GM18498 (cell line): Measurements from ENCODE around the gene SOBP.
"Not testable (repeated sequence)": the region's sequence is repeated elsewhere in the genome, so short reads cannot be mapped to it uniquely, and the experiment has no call there.

Source experiments
- ATAC-seq: cut with Tn5 transposase; IDR thresholded peaks from one replicate; pipeline ENCODE4 v1.9.1; 2021; ENCODE audit warnings: mild to moderate bottlenecking, moderate library complexity; ENCODE audit not compliant: unreplicated experiment

SOBP gene

DNA sequence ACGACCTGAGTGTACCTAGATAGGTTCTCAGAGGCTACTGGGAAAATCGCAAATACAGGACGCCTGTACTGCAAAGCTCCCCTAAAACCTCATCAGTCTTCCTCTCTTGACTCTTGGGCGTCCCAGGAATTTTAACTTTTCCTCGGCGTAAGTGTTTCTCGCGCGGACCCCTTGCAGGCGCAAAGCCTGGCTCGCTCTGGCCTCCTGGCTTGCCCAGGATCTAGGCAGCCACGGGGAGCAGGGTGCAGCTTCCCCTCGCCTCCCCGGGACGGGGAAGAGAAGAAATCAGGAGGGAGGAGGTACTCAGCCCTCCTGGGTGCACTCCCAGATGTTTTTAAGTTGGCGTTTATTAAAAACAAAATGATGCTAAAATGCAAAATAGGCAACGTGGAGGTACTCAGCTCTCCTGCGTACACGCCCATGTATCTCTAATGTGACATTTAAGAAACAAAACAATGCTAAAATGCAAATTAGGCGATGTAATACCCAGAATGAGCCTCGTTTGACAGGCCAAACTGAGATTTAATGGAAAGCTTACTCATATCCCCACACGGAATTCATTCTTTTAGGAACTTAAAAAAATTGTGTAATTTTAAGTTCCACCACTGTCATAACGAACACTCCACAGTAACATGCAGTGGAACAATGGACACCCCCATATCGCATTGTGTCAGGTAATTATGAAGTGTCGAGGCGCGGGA, 1.6 kb upstream of the SOBP start:
- no peak for ATAC-seq

DNA sequence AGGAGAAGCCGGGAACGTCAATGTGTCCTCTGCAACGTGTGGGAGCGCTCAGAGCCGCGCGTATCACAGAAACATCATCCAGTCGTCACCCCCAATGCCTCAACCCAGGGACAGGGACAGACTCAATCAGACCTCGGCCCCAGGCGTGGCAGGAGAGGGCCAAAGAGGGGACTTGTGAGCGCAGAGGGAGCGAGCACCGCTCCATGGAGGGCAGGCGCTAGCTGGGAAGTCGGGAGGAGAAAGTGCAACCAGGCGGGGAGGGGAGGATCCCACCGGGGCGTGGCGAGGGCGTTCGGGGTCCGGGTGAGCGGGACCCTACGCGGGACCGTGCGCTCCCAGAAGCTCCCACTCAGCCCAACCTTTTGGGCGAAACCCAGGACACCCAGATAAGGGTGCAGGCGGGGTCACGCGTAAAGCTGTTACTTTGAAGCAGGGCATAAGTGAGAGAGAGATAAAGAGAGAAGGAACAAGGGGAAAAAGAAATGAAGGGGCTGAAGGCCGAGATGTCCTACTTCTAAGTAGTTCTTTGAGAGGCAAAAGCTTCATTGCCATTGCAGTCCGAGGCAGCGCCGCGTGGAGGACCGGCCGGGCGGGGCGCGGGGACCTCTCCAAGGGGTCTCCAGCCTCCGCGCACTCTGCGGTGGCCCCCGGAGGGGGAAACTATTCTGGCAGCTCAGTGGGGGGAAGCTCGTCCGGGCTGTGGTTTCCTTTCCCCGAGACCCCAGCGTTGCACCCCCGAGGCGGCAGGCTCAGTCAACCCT, 862 bp upstream of the SOBP start:
- ATAC-seq = peak; percentile 13

GRCh38 chr6:107490566-107491137, 735 bp downstream of the SOBP start:
- no peak for ATAC-seq

- no peak for ATAC-seq
Measured at GRCh38 chr6:107491138-107491609, 1.3 kb downstream of the SOBP start.

GRCh38 chr6:107491760-107492660, 2.1 kb downstream of the SOBP start:
- no peak for ATAC-seq

GRCh38 chr6:107493158-107494057, 3.5 kb downstream of the SOBP start:
- no peak for ATAC-seq

DNA sequence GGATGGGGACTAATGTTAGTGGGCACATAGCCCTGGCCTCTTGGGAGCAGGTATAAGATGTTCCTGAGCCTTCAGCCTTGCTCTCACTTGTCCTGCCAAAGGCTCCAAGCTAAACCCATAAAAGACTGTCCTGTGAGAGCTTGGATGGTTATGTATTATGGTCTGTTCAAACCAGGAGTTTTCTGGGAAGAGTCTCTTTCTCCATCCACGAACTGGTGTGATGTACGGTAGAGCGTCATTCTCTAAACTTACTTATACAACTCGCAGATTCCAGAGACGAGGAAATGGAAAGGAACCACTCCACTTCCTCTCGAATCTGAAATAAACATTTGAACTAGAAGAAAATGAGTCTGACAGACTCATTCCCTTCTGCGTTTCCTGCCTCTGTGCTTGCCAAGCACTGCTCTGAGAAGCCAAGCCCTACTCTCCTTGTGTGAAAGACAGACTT, 5.3 kb downstream of the SOBP start:
- ATAC-seq = no peak

- ATAC-seq = no peak
Measured at GRCh38 chr6:107495971-107496370, 6.1 kb downstream of the SOBP start.

DNA sequence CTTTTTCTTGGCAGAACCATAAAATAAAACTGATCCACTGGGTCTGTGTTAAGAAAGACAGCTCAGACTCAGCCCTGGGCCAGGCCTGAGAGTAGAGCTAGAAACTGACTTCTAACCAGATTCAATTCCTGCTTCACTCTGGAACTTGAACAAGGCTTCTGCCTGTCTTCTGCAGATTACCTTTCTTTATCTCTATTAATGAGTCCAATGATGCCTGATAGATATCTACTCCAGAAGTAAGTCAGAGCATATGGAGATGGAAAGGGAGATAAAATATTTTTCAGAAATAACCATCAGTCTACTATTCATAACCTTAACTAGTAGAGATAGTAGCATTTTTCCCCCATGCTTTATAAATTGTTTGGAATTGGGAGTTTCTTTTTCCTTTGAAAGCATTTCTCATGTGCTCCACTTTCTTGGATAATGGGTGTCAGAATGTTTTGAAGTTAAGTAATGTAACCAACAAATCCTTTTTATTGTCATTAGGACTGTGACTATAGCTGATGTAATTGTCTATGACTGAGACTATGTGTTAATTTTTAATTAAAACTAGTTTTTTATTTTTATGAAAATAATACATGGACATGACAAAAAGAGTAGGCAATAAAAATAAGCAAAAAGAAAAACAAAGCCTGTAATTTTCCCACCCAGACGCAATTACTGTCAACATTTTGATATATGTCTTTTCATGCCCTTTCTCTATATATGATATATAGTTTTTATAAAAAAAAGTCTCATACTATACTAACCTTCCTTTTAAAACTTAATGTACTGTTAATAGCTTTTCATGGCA, 7.2 kb downstream of the SOBP start:
- ATAC-seq = no peak

- ATAC-seq = no peak
Measured at GRCh38 chr6:107504270-107505026, 14.5 kb downstream of the SOBP start.

- ATAC-seq = no peak
Measured at GRCh38 chr6:107506145-107506544, 16.2 kb downstream of the SOBP start.

DNA sequence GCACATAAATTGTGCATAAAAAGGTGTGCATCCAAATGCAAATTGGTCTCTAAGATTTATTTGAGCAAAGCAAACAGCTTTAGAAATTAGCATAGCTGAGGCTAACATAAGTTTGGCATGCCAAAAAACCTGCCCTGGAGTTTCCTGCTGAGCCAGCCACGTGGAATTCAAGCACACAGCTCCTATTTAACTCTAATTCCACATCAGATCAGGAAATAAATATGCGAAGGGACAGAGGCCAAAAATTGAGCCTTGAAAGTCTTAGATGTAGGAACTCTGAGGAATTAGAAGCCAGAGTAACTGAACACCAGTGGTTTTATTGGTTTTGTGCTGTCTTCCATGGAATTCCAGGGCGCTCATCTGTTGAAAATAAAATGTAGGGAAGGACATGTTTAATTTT, 19.6 kb downstream of the SOBP start:
- no peak for ATAC-seq

- no peak for ATAC-seq
Measured at GRCh38 chr6:107510108-107510507, 20.2 kb downstream of the SOBP start.

DNA sequence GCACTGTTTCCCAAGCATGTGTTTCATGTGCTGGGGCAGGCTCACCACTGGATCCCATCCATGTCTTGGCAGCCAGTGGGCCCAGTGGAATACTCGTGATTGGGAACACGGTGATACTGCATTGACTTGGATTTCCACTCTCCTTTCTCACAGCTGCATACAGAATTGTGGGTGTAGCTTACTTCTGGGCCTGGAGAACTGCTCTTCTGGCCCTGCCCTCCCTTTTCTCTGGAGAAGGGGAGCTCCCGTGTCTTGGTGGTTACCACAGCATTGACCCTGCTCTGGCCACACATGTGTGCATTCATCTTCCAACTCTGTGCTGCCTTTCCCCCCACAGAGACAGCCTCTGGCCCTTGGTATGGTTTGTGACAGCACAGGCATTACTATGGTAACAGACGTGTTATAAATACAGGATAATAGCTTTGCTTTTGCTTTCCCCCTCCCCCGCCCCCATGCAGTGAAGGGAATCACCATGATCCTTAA, 21.6 kb downstream of the SOBP start:
- no peak for ATAC-seq

GRCh38 chr6:107513214-107513613, 23.3 kb downstream of the SOBP start:
- no peak for ATAC-seq

- ATAC-seq = no peak
Measured at GRCh38 chr6:107515955-107516354, 26.0 kb downstream of the SOBP start.

DNA sequence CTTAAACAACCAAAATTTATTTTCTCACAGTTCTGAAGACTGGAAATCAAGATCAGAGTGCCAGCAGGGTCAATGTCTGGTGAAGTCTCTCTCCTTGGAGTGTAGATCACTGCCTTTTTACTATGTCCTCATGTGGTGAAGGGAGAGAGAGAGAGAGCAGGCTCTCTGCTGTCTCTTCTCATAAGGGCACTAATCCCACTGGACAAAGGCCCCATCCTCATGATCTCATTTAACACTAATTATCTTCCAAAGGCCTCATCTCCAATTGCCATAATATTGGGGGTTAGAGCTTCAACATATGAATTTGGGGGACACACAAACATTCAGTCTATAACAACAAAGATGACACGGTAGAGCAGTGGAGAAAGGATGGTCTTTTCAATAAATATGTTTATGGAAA, 27.4 kb downstream of the SOBP start:
- no peak for ATAC-seq

DNA sequence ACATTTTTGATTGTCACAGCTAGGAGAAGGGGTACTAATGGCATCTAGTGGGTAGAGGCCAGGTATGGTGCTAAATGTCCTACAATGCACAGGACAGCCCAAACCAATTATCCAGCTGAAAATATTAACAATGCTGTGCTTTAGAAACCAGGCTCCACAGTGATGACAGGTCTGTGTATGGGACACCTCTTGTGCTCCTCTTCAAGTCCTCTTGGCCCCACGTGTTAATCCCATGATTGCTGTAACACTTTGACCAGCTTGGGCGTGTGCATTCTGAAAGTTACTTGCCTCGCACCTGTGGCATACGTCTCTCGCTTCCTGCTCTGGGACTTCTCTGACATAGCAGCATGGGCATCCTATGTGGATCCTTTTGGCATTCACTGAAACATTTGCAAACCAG, 29.3 kb downstream of the SOBP start:
- not testable (repeated sequence) for ATAC-seq
